A549 (cell line): Measurements from ENCODE around the gene SIGLEC1. TPM values are rescaled to one million over a fixed set of nuclear protein-coding genes. Genes with fewer than 3 reads are reported as not detected.

Experiments used
- ATAC-seq, 2 experiments: fragments of 200-7000 bp in 1 of 2; fragments of >200 bp in 1 of 2; cut with Nextera tagmentation in 1 of 2; cut with Tn5 transposase in 1 of 2; 3 replicates each; pipeline versions ENCODE4 v1.8.0 to v1.9.1; 2018 to 2020; ENCODE audit warnings: mild to moderate bottlenecking in 1 of 2, moderate library complexity in 1 of 2
- CTCF ChIA-PET: fragments of 300-600 bp; sonication (Branson Sonifier 250); formaldehyde crosslinking; extraction: SDS; loops from one replicate; lab custom pipeline; 2021; ENCODE audit warnings: antibody characterized with exemption, inconsistent platforms; lab: Yijun Ruan, JAX
- POLR2A ChIA-PET: fragments of 350-600 bp; formaldehyde crosslinking; extraction: SDS; loops from one replicate; lab custom pipeline; 2021; ENCODE audit warnings: antibody characterized with exemption, inconsistent platforms; lab: Yijun Ruan, JAX
- DNase-seq, 2 experiments: peaks; one replicate each; pipeline versions ENCODE4 v3.0.0 to v3.0.0-alpha.2; 2011 to 2016; ENCODE audit warnings: low read depth in 1 of 2, low spot score in 1 of 2
- FAIRE-seq: peaks from 2 replicates; lab custom pipeline; 2011; peaks lifted over from hg19 to GRCh38; lab: Jason Lieb, UNC
- H3K27ac ChIP-seq, 2 experiments: fragments of >200 bp; sonication (Bioruptor Twin); formaldehyde crosslinking; 3 replicates each; pipeline ENCODE4 v1.5.1; 2016 to 2017
- H3K4me1 ChIP-seq: fragments of >200 bp; sonication (Bioruptor Twin); formaldehyde crosslinking; 3 replicates; pipeline ENCODE4 v1.6.1; 2016
- H3K4me2 ChIP-seq: fragments of >200 bp; sonication (Bioruptor Twin); formaldehyde crosslinking; 3 replicates; pipeline ENCODE4 v1.6.1; 2016
- H3K4me3 ChIP-seq: fragments of >200 bp; sonication (Bioruptor Twin); formaldehyde crosslinking; 3 replicates; pipeline ENCODE4 v1.5.1; 2016
- H3K9me3 ChIP-seq: fragments of >200 bp; sonication (Bioruptor Twin); formaldehyde crosslinking; 3 replicates; pipeline ENCODE4 v1.6.1; 2016
- ATOH8 ChIP-seq: fragments of 250-450 bp; sonication (Bioruptor Pico); IDR thresholded peaks from 2 replicates; pipeline ENCODE4 v1.5.0; 2020; ENCODE audit warnings: low read depth, mild to moderate bottlenecking, moderate library complexity
- BCL3 ChIP-seq: fragments of >200 bp; sonication (Bioruptor Twin); formaldehyde crosslinking; IDR thresholded peaks from 3 replicates; pipeline ENCODE4 v1.6.1; 2016
- CBX8 ChIP-seq: fragments of 200-600 bp; sonication (generic); IDR thresholded peaks from 2 replicates; pipeline ENCODE4 v1.6.1; 2016
- E2F6 ChIP-seq: IDR thresholded peaks from 2 replicates; pipeline ENCODE4 v1.6.1; 2012; ENCODE audit warnings: low read depth, borderline replicate concordance
- EHF ChIP-seq: fragments of 250-450 bp; sonication (Bioruptor Pico); IDR thresholded peaks from 2 replicates; pipeline ENCODE4 v1.5.0; 2020; ENCODE audit warnings: mild to moderate bottlenecking
- FOSL2 ChIP-seq, 2 experiments: fragments of 450-650 bp in 1 of 2; fragments of >200 bp in 1 of 2; sonication (Bioruptor Twin) in 1 of 2; formaldehyde crosslinking; IDR thresholded peaks; 2 replicates each; pipeline versions ENCODE4 v1.5.0 to v1.6.1; 2016 to 2020; ENCODE audit warnings: mild to moderate bottlenecking in 1 of 2, moderate library complexity in 1 of 2
- GATA3 ChIP-seq: IDR thresholded peaks from 2 replicates; pipeline ENCODE4 v1.6.1; 2012; ENCODE audit warnings: borderline replicate concordance
- HEYL ChIP-seq: fragments of 250-450 bp; sonication (Bioruptor Pico); IDR thresholded peaks from 2 replicates; pipeline ENCODE4 v1.8.0; 2021; ENCODE audit warnings: mild to moderate bottlenecking, moderate library complexity
- HOXB5 ChIP-seq: fragments of 250-450 bp; sonication (Bioruptor Pico); IDR thresholded peaks from 2 replicates; pipeline ENCODE4 v1.5.0; 2020; ENCODE audit warnings: mild to moderate bottlenecking, moderate library complexity
- JUN ChIP-seq, 2 experiments: fragments of >200 bp; sonication (Bioruptor Twin); formaldehyde crosslinking; IDR thresholded peaks; 2 replicates in 1 of 2; 3 replicates in 1 of 2; pipeline ENCODE4 v1.6.1; 2016 to 2017
- JUNB ChIP-seq: fragments of >200 bp; sonication (Bioruptor Twin); formaldehyde crosslinking; IDR thresholded peaks from 2 replicates; pipeline ENCODE4 v1.6.1; 2016
- KDM1A ChIP-seq: fragments of 200-600 bp; sonication (generic); IDR thresholded peaks from 2 replicates; pipeline ENCODE4 v1.6.1; 2016; ENCODE audit warnings: low read depth, mild to moderate bottlenecking
- MAZ ChIP-seq: fragments of 150-350 bp; IDR thresholded peaks from 2 replicates; pipeline ENCODE4 v1.6.1; 2014; ENCODE audit warnings: antibody characterized with exemption, low read depth, low read length, borderline replicate concordance
- NR3C1 ChIP-seq: fragments of >200 bp; sonication (Bioruptor Twin); formaldehyde crosslinking; IDR thresholded peaks from 3 replicates; pipeline ENCODE4 v1.6.1; 2017
- RAD21 ChIP-seq, 2 experiments: fragments of >200 bp in 1 of 2; sonication (Bioruptor Twin) in 1 of 2; formaldehyde crosslinking in 1 of 2; IDR thresholded peaks in 1 of 2; conservative IDR thresholded peaks in 1 of 2; 2 replicates in 1 of 2; 3 replicates in 1 of 2; pipeline ENCODE4 v1.6.1; 2012 to 2018; ENCODE audit warnings: inconsistent platforms in 1 of 2
- REST ChIP-seq: fragments of 200-600 bp; sonication (generic); IDR thresholded peaks from 2 replicates; pipeline ENCODE4 v1.6.1; 2016; ENCODE audit warnings: antibody characterized with exemption, mild to moderate bottlenecking, moderate library complexity
- SREBF2 ChIP-seq: fragments of 450-650 bp; IDR thresholded peaks from 2 replicates; pipeline ENCODE4 v1.6.1; 2014; ENCODE audit warnings: mild to moderate bottlenecking, moderate library complexity
- TFCP2L1 ChIP-seq: fragments of 250-450 bp; sonication (Bioruptor Pico); IDR thresholded peaks from 2 replicates; pipeline ENCODE4 v1.5.0; 2021; ENCODE audit warnings: mild to moderate bottlenecking
- ZFP36 ChIP-seq: fragments of 450-650 bp; IDR thresholded peaks from 2 replicates; pipeline ENCODE4 v1.6.1; 2014; ENCODE audit warnings: borderline replicate concordance; ENCODE audit not compliant: partially characterized antibody
- ZNF302 ChIP-seq: fragments of 250-450 bp; sonication (Bioruptor Pico); IDR thresholded peaks from 2 replicates; pipeline ENCODE4 v1.9.0; 2021; ENCODE audit warnings: inconsistent platforms, mild to moderate bottlenecking, moderate library complexity
- WGBS: methylation state at CpG from one replicate; pipeline ENCODE4 v1.1.6; 2017; ENCODE audit errors: missing lambda C conversion rate; 5-methylcytosine and 5-hydroxymethylcytosine counted together
- polyA plus RNA-seq, 4 experiments: library from polyadenylated mRNA; depleted of rRNA in 3 of 4; stranded (reverse); fragments of >200 nt; fragmentation: RNase III in 1 of 4; extraction: RNeasy Plus Mini Kit Qiagen cat#74134 plus additional on column Dnase treatment in 1 of 4; gene quantifications; 2 replicates in 3 of 4; 3 replicates in 1 of 4; pipeline ENCODE4 v1.2.3, GENCODE V29; 2011 to 2017

Gene SIGLEC1
- polyA plus RNA-seq, 2 of the 4 experiments (the other 2 are of a cell fraction) = 0.01 TPM; not detected in 1

GRCh38 chr20:3674995-3675900, 37.2 kb downstream of the SIGLEC1 start:
- TF ChIP-seq ZFP36 (peak; percentile 83), JUN (IDR thresholded peaks at IDR 0.05) (no peak)
- CTCF ChIA-PET = interaction anchor here (0.7 to 61.5 kb wide), 22 partner anchors 8 to 433 kb away, joined by 3 to 2233 read pairs (median 10); partner anchors contain the start of genes ADISSP, CENPB, GFRA4 and HSPA12B
- Histone ChIP-seq H3K4me2 (peak overlapping the region; percentile 6; the same call in 2 of the 3 replicates), H3K4me3 (no peak overlapping the region), H3K9me3 (no peaks in the 10 kb centered on the region), H3K27ac (no peak overlapping the region), H3K4me1 (peaks cover 37% of the 10 kb centered on the region)
- no peak for FAIRE-seq
- POLR2A ChIA-PET = no interaction called here
- no peak for ATAC-seq
- WGBS = 13% methylated on average over 13 of the region's 13 CpGs
- no peak for DNase-seq

- Histone ChIP-seq H3K27ac (no peak overlapping the region), H3K4me3 (no peak overlapping the region), H3K4me2 (no peak overlapping the region), H3K4me1 (peaks cover 34% of the 10 kb centered on the region), H3K9me3 (no peaks in the 10 kb centered on the region)
- FAIRE-seq (no peak), DNase-seq (peak in 1 of 2 experiments; percentile 51), ATAC-seq (peak; percentile 35 to 42; a peak in 5 of 6 replicates)
- WGBS = 41% methylated on average over 10 of the region's 10 CpGs
- TF ChIP-seq JUN (IDR thresholded peaks at IDR 0.05) (no peak), REST (no peak)
- CTCF ChIA-PET = interaction anchor here (0.7 to 61.5 kb wide), 9 partner anchors 12 to 434 kb away, joined by 3 to 2233 read pairs (median 4); partner anchors contain the start of genes ADISSP, GFRA4, HSPA12B and SIGLEC1
- POLR2A ChIA-PET = no interaction called here
Observed at GRCh38 chr20:3674447-3674846, 38.0 kb downstream of the SIGLEC1 start.

- ChIA-PET POLR2A (no interaction called here), CTCF (interaction anchor here (0.6 to 61.5 kb wide), 12 partner anchors 12 to 435 kb away, joined by 3 to 2233 read pairs (median 4); partner anchors contain the start of genes ADISSP, CENPB, HSPA12B and SIGLEC1)
- TF ChIP-seq BCL3 (no peak), ZFP36 (no peak), NR3C1 (no peak), ZNF302 (CRISPR knock-in tag) (no peak), KDM1A (no peak), GATA3 (no peak), HEYL (CRISPR knock-in tag) (no peak), SREBF2 (no peak), RAD21 (conservative IDR thresholded peaks at IDR 0.05 in 1 of 2, IDR thresholded peaks at IDR 0.05 in 1 of 2) (no peak), CBX8 (no peak), MAZ (no peak), E2F6 (no peak), EHF (CRISPR knock-in tag) (no peak), FOSL2 (IDR thresholded peaks at IDR 0.05) (no peak), FOSL2 (CRISPR knock-in tag; IDR thresholded peaks at IDR 0.05) (no peak), JUNB (no peak), HOXB5 (no peak), ATOH8 (no peak), TFCP2L1 (CRISPR knock-in tag) (no peak)
- H3K4me2 ChIP-seq = peak overlapping the region; percentile 91
- DNase-seq (no peak), ATAC-seq (no peak), FAIRE-seq (no peak)
- H3K9me3 ChIP-seq = no peaks in the 10 kb centered on the region
- WGBS = 54% methylated on average over 67 of the region's 90 CpGs
- peaks cover 34% of the 10 kb centered on the region for H3K4me1 ChIP-seq
- H3K27ac ChIP-seq = no peak overlapping the region
- peak overlapping the region; percentile 39; the same call in 2 of the 3 replicates for H3K4me3 ChIP-seq
Observed at GRCh38 chr20:3673221-3674070, 39.0 kb downstream of the SIGLEC1 start.
